Stromal cell of bone marrow (primary cell): Measurements from ENCODE around the gene XG.

ENCODE experiments used
- DNase-seq: peaks from one replicate; pipeline ENCODE4 v3.0.0-alpha.2; 2012; ENCODE audit warnings: low read depth

The XG gene

DNA sequence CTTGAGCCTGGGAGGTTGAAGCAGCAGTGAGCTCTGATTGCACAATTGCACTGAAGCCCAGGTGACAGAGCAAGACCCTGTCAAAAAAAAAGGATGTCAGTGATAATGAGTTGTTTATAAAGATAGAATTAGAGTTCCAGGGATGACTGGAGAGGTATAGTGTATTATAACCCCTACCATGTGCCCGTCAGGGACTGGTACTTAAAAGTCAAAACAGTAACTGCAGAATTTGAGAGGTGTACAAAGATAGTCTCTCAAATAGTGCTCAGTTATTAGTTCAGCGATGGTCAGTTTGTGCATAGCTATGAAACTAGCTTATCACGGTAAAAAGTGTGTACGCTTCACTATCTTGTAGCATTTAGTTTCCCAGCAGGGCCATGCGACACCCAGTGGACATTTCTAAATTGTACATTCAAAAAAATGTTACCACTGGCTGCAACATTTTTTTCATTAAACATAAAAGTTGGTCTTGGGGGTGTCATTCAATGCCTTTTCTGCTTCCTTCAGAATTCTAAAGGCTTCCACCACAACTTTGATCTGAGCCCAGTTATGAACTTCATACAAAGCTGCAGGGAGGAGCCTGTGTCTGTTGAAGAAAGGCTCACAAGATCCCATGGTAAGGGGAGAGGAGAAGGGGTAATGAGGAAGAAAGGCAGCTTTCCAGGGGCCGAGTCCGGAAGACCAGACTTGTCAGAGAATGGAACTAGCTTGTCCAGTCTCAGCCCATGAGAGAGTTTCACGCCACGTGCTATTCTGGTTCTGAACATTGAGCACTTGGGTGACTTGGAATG lies 67.7 kb downstream of the XG start:
- no peak for DNase-seq

DNA sequence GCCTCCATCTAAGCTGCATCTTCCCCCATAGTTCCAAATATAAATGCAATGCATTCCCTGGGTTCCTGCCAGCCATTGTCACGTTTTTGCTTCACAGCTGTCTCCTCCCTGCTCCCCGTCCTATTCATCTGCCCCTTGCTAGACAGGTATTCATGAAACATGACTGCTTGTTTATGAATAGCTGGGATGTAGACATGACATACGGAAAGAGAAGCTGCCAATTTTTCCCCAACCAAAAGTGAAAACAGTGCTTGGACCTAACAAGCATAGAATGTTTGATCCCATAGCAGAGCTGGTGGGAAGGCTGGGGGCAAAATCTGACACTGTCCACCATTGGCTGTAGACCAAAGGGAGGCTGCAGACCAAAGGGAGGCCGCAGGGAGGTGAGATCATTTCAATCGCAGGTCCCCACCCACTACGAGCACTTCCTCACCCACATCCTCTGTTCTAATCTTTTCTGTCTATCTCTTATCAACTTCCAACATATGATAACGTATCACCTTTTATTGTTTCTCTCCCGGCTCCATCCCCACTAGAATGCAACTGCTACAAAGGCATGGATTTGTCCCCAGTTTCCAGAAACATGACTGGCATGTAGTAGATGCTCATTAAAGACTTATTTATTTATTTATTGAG lies 68.4 kb downstream of the XG start:
- DNase-seq: no peak

DNA sequence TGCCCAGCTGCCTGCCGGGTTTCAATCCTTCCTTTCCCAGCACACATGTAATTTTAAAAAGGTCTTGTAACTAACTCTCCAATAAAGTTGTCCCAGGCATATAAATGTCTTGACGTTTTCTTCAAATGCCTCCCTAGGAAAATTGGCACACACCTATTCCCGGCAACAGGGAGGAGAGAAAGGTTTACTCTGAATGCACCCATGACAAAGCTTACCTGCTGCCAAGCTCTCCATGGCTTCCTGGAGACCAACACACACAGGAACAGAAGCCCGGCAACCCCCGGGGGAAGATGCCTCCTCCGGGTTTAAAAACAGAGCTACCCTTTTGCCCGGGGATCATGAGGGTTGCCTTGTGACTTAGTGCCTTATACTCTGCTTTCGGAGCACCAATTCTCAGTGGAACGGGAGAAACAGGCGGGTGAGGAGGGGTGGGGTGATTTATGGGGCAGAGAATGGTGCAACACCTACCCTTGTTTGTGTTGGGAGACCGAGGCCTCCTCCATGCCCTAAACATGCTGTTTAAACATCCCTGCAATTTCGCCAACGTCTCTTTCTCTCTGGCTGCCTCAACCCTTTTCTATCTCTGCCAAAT lies 72.1 kb downstream of the XG start:
- DNase-seq: no peak

GRCh38 chrX:2824886-2825285 lies 73.0 kb downstream of the XG start:
- DNase-seq: no peak

DNA sequence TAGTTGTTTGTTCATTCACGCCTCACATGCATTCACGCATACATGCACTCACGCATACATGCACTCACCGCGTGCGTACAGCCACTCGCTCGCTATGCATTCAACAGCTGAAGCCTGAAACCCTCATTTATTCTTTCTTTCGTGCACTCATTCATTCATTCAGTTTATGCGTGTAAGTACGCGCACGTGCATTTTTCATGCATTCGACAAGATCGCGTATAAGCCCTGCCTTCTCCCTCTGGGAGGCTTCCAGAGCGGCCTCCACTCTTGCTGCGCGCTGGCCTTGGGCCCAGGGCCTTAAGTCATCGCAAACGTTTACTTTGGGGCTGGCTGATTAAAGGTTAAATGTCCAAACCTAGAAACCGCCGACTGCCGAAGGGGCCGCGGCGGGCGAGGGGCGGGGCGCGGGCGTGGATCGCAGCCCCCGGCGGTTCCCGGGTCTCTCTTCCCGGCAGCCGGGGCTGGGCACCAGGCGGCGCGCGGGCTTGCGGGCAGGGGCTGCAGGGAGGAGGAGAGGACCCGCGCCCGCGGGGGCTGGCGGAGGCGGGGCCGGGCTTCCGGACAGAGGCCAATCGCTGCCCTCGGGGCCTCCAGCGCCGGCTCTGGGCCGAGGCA lies 76.6 kb downstream of the XG start, which contains the start of gene GYG2:
Gene GYG2, plus strand, starts transcription at position 587 of the 615 bp plus-strand sequence. CDS start 1,259 bp downstream, outside the sequence.
- no peak for DNase-seq

DNA sequence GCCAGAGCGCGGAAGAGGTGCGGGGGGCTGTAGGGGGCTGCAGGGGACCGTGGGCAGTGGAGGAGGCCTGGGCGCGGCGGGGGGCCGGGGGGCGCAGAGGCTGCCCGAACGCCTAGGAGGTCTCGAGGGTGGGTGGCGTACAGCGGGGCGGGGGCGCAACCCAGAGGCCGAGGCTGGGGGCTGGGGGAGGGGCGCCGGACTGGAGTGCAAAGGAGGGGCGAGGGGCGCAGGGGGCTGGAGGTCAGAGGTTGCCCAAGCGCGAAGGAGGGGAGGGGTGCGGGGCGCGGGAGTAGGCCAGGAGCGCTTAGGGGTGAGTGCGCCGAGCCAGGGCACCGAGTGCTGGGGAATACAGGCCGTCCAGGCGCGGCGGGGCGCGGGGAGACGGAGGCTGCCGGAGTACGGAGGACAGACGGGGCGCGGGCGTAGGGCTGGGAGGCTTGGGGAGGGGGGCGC lies 77.1 kb downstream of the XG start:
- no peak for DNase-seq

DNA sequence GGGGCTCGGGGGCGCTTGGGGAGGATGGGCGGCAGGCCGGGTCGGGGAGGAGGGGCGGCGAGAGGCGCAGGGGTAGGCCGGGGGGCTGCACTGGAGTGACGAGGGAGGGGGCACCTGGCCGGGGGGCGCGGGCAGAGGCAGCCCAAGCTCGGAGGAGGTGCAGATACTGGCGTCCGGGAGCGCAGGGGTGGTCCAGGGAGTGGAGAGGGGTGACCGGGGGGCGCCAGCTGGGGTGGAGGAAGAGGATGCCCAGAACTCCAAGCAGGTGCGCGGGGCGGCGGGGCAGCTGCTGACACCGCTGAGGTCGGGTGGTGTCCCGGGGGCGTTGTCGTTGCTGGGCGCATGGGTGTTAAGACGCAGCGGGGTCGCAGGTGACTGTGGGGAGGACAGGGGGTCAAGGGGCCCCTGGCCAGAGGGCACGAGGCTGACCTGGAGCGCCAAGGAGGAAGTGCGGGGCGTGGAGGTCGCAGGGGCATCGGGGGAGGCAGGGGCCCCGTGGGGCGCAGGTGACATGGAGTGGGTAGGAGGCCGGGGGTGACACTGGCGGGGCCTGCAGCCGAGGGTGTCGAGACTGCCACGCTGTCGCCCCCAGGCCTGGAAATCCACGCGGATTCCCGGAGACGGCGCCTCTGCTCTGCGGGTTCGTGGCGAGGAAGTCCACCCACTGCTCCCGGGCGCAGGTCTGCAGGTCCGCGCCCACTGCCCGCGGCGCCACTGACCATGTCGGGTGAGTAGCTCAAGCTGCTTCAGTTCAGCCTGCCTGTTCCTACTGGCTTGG lies 77.8 kb downstream of the XG start:
- no peak for DNase-seq

DNA sequence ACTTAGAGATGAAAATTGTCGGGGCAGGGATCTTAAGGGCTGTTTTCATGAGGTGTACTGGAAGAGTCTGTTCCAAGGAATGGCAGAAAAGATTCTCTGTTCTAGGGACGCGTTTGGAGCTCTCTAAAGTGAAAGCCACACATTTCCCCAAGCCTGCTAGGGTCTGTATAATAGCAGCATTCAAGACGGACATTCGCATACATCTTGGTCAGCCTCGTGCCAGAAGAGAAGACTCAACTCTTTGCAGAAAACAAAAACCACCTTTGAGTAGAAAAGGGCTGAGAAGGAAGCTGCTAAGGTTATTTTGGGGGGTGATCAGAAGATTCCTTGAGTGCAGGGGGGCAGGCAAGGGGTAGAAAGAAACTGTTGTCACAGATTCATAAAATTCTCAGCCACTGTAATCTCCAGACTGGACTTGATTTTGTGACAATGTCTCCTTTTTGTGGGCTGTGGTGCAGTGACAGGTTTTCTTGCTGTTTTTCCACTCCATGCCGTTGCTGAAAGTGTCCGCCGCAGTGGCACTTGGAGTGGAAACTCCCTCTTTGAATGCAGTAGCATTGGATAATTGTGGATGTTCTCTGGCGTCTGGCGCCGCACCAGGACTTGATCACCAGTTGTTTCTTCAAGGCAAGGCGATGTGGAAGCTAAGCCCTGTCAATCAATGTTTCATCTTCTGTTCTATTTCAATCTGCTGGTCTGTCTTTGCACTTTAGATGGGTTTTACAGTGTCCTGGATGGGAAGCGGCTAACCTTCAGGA lies 79.8 kb downstream of the XG start:
- no peak for DNase-seq

DNA sequence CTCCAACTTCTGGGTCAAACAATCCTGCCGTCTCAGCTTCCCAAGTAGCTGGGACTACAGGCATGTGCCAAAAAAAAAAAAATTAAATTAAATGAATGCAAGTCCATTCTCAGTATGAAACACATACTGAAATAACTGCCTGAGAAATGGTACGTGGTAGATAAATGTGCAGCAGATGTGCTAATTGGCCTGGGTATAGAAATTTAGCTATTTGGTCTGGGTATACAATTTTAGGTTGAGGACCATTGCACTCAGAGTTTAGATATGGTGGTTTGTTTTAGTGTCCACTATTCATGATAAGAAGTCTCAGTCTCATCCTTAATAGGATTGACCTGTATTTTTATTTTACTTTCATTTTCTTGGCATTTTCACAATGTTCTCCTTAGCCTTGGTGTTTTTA lies 86.1 kb downstream of the XG start:
- DNase-seq: no peak

- DNase-seq: no peak
Observed at GRCh38 chrX:2840961-2841360, 89.1 kb downstream of the XG start.

DNA sequence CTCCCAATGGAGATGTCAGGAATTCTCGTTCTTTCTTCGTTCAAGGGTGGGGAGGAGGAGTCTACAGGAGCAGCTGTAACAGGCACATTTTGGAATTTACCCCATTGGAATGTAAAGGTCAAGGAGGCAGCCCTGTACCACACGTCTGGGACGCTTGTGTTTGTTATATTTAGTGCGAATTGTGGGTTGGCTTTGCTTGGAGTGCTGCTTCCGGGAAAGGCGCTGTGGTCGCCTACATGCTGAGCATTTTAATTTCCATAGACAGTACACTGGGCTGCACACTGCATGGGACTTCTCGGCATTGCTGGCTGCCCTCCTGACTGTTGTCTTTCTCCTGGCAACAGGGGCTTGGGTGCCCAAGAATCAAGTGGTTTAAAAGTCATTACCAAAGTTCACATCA lies 89.7 kb downstream of the XG start:
- DNase-seq: no peak

- no peak for DNase-seq
Observed at GRCh38 chrX:2846992-2847391, 95.2 kb downstream of the XG start.

DNA sequence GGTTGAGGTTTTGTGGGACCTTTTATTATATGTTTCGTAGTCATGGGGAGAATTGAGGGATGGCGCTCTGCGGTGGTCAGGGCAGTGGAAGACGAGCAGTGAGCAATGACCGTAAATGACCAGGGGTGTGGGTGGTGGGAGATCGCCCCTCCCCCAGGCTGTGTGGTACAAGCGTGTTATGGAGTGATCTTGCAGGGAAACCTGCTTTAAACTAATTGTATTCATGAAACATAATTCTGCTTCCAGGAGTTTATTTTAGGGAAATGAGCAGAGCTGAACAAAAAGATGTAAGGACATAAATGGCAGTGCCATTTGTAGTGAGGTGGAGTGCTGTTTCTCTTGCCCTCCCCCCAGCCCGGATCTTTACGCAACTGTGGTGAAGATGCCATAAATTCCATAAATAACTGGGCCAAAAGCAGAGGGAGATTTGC lies 97.0 kb downstream of the XG start:
- DNase-seq: no peak

DNA sequence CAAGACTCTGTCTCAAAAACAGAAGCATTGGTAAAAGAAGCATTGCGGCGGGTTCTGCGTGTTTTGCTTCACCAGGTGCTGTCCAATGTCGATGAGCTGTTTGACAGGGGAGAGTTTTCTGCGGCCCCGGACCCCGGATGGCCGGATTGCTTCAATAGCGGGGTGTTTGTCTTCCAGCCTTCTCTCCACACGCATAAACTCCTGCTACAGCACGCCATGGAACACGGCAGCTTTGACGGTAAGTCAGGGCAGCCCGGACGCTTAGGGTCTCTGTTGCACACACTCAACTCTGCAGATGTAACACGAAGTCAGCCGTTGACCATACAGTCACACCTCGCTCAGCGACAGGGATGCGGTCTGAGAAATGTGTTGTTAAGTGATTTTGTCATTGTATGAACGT lies 103.1 kb downstream of the XG start:
- no peak for DNase-seq

DNA sequence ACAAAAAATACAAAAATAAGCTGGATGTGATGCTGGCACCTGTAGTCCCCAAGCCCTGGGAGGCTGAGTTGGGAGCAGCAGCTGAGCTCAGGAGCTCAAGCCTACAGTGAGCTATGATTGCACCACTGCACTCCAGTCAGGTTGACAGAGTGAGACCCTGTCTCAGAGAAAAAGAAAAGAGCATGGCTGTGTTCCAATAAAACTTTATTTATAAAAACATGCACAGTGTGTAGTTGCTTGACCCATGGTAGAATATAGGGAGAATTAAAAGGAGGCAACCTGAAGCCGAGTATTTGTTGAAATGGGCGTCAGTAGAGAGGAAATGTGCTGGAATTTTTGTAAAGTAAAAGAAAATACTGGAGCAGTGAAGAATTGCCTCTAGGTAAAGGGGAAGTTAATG lies 103.9 kb downstream of the XG start:
- no peak for DNase-seq

DNA sequence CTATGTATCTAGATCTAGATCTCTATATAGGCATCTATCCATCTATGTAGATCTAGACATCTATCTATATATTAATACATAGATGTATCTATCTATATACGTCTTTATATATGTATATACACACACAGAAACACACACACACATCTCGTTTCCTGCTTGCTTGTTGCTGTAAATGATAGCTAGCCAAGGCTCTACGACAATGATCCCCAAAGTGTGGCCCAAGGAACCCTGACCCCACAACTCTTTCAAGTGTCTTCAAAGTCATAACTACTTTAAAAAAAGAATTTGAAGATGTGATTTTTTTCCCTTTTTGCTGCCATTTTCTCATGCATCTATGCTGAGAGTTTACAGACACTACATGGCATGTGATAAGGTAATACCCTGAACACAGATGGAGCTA lies 105.7 kb downstream of the XG start:
- DNase-seq: no peak

- DNase-seq: no peak
Observed at GRCh38 chrX:2859197-2859797, 107.5 kb downstream of the XG start.

- DNase-seq: no peak
Observed at GRCh38 chrX:2862404-2862803, 110.6 kb downstream of the XG start.

DNA sequence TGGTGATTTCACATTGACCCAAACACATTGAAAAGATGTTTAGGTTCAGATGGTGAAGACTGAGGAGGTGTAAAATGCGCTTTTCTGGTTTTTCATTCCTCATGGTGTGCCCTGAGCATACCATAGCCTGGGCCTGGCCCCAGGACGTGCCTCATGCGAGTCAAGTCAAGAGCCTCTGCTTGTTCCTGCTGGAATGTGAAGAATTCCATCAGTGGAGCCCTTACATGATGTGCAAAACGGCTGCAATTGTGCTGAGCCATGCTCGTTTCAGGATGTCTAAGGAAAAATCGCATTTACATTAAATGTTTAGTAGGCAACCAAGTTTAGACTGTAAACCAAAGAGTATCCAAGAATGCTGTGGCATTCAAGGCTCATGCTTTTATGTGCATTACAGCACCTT lies 111.8 kb downstream of the XG start:
- DNase-seq: no peak
